Measurements from ENCODE around the gene NCSTN.

The NCSTN gene

DNA sequence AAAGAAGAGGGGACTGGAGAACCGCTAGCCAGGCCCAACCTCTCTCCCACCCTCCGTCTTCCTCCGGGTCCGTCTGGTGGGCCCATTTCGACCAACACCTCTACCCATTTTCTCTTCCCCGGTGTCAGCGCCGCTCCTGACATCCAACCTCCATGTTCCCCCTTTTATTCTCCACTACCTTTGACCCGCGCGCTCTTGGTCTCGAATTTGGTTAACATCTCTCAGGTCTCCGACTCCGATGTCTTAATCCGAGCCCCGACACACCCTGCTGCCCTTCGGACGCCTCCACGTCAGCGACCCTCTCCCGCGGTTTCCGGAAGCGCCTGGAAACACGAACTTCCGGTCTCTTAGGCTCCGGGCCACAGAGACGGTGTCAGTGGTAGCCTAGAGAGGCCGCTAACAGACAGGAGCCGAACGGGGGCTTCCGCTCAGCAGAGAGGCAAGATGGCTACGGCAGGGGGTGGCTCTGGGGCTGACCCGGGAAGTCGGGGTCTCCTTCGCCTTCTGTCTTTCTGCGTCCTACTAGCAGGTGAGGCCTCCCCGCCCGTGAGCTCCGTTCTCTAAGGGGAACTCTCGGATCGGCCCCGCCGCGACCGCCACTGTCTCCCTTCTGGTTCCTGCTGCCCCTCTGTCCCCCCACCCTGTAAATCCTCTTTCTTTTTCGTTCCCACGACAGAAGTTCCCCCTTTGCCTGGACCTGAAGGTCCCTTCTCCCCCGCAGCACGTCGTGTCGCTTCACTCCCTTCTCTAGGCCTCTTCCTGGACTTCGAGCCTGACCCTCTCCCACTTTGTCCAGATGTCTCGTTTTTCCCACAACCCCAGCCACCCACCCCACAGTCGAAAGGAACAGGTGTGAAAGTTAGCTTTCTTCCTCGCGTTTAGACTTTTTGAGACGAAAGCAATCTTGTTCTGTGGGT, at the start of gene NCSTN, which contains the start of gene COPA:
Gene NCSTN (plus strand): TSS at position 431 of the 917 bp plus-strand sequence. CDS start 14 bp downstream, at position 445.
Gene COPA (minus strand): TSS at position 298 of the 917 bp plus-strand sequence. CDS start 80 bp downstream, at position 218.
- DNase-seq, result peak; percentile 92 to 94

DNA sequence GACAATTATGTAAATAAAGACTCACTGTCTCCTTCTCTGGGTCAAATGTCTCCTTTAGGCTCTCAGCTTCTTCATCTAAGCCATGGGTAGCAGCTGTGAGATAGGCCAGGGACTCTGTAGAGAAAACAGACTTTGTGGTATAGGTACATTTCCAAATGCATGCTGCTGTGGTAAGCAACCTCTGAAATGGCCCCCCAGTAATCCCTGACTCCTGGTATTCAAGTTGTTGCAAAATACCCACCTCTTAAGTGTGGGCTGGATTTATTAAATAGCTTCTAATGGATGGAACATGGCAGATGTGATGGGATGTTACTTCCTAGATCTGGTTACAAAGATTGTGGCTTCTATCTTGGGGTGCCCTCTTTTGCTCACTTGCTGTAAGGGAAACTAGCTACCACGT, 47.1 kb upstream of the NCSTN start:
- DNase-seq, result no peak

DNA sequence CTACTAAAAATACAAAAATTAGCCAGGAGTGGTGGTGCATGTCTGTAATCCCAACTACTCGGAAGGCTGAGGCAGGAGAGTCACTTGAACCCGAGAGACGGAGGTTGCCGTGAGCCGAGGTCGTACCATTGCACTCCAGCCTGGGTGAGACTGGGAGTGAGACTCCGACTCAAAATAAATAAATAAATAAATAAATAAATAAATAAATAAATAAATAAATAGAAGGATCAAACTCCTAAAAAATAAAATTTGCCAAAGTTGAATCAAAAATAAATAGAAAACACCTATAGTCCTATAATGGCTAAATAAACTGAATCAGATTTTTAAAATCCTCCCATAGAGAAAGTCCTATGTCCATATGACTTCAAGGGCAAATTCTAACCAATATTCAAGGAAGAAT, 43.0 kb upstream of the NCSTN start:
- DNase-seq, result no peak

DNA sequence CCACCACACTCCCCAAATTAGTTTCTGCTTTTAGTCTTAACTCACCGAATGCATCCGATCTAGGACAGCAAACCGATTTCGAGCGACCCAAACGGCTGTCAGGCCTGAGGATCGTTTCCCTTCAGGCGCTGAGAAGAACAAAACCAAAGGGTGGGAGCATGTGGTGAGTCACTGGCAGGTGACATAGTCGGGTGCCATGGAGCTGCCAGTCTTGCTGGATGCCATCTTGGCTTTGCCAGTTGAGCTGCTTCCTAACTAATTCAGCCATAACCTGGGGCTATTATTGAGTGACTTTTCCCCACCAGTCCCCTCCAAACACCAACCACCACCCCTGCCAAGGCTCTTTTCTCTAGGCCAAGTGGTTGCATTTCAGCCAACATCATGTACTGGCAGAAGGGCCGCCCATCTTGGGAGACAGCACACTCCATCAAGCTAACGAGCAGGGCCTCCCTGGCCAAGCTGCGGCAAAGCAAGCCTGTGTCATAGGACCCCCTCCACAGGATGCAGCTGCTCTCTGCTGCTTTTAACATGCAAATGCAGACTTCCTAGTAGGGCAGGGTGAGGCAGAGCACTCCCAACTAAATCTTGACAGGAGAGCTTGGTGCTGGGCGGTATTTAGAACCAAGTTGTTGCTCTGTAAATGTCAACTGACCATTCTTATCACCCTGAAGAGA, 35.9 kb upstream of the NCSTN start:
- no peak for DNase-seq

DNA sequence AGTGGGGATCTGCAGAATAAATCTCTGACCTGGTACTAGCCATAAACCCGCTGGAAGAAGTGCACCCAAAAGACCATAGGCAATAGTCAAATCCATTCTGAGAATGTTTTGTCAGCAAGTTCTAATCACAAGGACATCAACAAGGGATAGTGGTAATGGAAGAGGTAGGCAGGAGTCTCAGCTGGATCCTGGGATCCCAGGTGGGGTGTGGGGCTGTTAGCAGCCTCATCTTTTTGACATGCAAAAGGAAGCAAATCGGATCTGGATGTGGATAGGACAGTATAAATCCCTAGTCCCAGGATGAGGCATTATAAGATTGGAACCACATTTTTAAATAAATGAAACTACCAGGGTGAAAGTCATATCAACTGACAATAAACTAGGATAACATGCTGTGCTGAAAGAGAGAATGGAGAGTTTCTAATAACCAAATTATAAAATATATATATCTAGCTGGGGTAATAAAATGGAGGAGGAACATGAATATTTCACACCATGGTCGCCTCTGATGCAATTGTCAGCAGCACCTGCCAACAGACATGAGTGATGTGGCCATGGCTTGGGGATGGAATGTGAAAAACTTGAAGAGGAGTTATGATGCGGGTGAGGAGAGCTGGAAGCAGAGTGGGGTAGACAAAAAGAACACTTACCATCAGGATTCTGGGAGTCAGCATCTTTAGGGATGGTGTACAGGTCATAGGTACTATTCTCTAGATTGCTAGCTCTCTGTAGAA, 34.6 kb upstream of the NCSTN start:
- no peak for DNase-seq

DNA sequence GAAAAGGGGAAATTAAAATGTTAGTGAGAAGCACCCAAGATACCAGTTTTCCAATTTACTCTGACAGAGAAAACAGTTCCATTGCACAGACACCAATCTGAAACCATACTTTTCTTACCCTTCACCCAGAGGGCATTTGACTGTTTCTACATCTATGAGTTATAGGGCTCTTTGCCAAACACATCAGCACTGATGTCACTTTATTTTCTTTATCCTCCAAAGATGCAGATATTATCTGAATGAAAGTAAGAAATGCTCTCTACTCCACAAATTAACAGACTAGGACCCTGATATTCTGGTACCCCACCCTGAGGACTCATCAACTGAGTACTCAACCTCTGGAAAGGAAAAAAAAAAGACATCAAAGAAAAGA, 34.0 kb upstream of the NCSTN start:
- DNase-seq, result no peak

DNA sequence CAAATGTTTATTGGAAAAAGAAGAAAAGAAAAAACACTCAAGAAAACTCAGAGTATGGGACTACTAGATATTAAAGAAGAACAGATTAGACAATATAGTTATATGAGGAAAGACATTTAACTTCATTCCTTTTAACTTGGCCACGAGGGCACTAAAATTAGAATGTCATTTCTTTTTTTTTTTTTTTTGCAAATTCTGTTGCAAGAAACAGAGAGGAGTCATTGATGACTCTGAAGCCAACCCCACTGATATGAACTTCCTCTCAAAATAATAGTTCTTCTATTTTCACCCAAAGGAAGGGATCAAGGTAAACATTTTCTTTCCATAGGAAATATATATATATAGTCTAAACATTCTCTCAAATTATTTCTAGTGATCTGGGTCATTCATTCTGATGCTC, 33.6 kb upstream of the NCSTN start:
- DNase-seq, result no peak

DNA sequence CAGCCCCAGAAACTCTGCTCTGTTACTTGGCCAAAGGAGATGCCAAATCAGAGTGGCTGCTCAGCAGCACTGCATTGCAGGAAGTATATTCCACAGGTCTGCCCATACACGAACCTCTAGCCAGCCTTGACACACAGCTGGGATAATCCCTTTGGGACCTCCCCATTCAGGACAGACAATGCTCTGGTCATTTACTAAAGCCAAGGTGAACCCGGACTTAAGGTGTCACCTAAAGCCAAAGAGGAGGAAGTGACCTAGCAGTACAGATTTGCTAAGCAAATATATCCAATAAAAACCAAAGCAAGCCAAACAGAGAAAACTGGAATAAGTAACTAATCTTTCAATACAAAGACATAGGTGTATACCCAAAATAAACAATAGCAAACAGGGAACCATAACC, 27.8 kb upstream of the NCSTN start:
- no peak for DNase-seq

DNA sequence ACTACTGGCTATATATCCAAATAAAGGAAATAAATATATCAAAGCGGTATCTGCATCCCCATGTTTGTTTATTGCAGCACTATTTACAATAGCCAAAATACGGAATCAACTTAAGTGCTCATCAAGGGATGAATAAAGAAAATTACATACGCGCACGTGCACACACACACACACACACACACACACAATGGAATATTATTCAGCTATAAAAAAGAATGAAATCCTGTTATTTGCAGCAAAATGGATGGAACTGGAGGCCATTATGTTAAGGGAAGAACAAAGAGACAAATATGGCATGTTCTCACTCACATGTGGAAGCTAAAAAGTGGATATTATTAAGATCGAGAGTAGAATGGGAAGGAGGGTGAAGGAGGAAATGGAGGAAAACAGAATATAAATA, 20.4 kb upstream of the NCSTN start:
- DNase-seq, result no peak

DNA sequence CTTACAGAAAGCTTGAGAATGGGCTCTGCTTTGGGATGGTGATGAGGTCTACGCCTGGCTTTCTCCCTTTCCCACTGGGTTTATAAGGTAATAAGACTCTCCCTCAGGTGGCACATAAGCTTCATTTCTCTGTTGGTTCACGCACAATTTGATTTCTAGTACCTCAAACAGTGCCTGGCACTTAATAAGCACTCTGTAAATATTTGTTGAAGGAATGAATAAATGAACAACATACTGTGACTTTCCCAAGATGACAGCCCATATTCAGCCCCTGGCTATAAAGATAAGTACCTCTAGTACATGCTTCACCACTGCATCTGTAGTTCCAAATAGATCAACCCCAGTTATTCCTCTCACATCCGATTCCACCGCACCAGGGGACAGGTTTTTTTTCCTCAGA, 17.9 kb upstream of the NCSTN start:
- DNase-seq, result no peak

DNA sequence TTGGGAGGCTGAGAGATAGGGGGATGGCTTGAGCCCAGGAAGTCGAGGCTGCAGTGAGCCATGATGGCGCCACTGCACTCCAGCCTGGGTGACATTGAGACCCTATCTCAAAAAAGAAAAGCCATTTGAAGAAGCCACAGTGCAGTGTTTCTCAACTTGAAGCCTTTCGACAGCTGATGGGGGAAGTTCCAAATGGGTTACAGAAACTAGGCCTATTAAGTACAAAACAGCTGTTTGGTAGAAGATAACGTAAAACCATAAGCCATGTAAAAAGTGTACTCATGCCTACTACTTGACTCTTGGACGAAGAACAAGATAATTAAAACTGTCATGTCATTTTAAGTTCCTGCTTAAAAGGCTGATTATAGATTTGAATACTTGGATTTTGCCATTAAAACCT, 16.8 kb upstream of the NCSTN start:
- DNase-seq, result no peak

DNA sequence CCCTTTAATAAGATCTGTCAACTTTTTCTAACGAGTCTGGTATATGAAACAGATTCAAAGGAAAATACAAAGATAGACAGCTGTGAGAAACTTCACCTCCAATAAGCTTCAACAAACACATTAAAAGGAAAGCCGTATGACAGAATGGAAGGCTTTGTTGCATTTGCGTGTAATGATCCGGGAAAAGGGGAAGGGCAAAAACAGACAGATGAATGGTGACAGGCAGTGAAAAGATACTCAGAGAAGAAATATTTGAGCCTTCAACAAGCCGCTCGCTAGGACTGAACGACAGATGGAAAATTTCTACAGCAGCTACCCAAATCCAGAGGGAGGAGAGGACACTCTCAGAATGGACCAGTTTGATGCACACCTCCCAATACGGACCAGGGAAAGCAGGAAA, 15.0 kb upstream of the NCSTN start:
- DNase-seq, result no peak

DNA sequence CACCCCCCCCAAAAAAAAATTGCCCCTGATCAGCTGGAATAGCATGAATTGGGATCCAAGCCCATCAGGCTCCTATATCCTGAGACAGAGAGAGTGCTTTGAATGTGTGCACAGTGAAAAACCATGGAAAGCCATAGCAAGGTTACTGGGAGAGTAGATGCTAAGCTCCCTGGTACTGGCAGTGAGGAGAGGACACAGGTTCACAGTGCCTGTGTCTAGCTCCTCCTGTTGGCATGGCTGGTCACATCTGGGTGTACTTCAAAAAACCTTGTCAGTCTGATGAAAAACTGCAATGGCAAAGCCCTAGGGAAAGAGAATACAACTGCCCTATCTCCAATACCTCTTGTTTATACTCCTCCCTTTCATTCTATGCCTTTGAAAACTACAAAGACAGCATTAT, 13.1 kb upstream of the NCSTN start:
- DNase-seq, result peak in 1 of 2 experiments; percentile 6

DNA sequence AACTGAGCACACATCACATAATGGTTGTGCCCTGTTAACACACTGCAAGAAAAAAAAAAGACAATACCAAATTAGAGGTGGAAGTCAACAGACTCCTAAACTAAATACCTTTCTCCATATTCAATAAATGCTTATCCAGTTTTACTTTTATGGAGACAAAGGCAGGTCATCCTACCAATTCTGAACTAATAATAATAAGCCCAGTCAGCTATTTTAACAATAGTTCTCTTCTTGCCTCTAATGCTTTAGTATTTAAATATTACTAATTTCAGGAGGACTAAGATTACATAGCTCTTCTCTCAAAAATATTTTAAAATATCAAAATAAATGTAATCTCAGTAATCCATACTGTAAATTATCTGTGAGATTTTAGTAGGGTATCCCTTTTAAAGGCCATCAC, 10.7 kb upstream of the NCSTN start:
- no peak for DNase-seq

DNA sequence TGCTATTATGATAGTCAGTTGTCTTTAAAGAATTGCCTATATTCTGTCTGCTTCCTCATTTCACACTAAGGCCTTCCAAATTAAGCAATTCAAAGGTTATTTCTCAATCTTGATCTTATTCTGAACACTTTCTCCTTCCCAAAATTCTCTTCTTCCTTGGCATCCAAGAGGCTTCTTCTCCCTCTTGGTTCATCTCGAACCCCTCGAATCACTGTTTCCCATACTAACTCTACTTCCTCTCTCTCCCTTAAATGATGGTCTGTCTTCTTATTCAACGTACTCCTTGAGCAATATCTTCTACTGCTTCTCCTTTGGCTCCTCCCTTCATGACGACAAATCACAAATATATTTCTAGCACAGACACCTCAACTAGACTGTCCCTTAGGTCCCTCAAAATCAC, 4.6 kb upstream of the NCSTN start:
- peak in 1 of 2 experiments; percentile 10 for DNase-seq

DNA sequence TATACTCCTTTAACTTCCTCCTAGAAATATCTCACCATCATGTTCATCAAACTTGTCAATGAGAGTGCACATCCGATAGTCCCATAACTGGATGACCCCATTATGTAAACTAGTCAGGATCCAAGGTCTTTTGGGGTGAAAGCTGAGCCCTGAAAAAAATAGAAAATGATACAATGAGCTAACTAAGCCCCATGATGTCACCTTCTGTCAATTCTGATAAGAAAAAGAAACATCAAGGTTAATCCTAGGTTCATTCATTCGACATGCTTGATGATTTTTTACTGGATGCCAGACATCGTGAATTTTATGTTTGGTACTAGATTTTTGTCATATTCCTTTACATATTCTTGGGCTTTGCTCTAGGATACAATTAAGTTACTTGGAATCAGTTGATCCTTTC, 3.0 kb upstream of the NCSTN start:
- no peak for DNase-seq

DNA sequence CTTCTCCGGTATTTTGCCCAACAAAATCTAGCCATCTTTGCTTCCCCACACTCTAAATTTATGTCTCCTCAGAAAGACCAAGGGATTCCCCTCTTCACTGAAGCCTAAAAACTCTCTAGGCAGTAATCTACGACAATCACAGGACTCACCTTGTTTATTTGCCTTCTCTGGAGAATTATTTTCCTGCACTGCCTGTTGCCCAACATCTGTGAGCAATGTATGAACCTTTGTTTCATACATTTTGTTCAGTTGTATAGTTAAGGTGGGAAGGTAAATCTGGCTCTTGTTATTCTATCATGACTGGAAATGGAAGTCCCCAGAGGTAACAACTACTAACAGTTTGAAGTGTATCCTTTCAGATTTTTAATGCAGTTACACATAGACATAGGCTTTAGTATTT, 2.3 kb upstream of the NCSTN start:
- no peak for DNase-seq

DNA sequence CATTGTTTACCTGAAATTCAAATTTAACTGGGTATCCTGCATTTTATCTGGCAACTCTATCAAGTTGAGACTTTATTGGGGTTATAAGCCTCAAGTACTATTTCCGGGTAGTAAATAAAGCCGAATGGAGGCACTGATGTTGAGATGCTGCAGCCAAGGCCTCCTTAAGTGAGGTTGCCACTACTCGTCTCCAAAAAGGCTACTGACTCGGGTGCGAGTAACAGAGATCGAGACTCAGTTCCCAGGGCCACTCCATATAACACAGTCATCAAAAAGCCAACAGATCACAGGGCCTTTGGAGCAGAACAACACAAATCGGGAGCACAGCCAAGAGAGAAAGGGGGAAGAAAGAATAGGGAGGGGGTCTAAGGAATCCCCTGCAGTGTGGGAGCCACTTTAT, 657 bp upstream of the NCSTN start:
- no peak for DNase-seq

DNA sequence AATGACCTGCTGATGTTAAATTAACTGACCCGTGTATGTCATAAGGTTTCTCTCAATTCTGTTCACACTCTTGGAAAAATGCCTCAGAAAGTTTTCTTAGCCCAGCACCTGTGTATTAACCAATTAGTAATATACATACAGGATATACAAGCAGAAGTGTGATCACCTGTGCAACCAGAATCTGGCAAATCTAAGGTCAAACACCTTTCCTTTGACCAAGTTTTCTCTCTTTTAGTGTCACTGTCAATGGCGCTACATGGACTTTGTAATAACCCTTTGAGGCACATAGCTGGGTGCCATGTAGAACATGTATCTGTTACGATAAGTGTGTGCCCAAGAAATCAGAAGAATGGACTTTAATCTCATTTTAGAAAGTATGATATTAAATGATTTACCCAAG, 1.1 kb downstream of the NCSTN start:
- DNase-seq, result no peak

DNA sequence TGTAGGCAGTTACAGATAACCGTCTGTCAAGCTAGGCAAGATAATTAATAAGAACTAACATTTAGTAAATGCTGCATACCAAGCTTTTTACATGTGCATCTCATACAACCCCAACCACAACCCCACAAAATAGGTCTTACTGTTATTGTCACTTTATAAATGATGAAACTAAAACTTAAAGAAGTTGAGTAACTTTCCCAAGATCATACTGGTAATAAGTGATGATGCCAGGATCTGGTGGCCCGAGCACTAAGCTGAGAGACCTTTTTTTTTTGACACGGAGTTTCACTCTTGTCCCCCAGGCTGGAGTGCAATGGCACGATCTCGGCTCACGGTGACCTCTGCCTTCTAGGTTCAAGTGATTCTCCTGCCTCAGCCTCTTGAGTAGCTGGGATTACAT, 1.8 kb downstream of the NCSTN start:
- no peak for DNase-seq

DNA sequence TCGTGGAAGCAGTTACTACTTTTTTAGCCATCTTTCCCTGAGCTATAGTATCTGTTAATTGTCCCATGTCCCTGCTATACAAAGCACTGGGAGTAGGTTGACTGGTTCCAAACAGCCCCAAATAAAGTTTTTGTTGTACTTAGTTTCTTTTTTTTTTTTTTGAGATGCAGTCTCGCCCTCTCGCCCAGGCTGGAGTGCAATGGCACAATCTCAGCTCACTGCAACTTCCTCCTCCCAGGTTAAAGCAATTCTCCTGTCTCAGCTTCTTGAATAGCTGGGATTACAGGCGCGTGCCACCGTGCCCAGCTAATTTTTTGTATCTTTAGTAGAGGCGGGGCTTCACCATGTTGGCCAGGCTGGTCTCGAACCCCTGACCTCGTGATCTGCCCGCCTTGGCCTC, 3.3 kb downstream of the NCSTN start:
- DNase-seq, result no peak

DNA sequence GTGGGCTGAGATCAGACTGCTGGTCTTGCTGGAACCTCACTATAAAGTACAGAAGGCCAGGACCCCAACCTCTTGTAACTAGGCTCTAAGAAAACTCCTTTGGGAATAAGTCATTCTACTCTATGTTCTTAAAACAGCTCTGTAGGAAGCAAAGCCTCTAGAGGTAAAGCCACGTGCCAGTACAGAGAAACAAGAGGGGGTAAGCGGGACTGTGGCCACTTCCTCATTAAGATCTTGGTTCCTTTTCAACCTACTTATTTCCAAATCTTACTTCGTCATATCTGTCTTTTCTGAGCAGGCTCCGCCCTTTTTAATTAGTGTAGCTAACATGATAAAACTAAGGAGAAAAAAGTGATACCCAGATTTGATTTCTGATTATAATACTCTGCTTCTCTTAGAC, 3.8 kb downstream of the NCSTN start:
- DNase-seq, result peak; percentile 64 to 75

DNA sequence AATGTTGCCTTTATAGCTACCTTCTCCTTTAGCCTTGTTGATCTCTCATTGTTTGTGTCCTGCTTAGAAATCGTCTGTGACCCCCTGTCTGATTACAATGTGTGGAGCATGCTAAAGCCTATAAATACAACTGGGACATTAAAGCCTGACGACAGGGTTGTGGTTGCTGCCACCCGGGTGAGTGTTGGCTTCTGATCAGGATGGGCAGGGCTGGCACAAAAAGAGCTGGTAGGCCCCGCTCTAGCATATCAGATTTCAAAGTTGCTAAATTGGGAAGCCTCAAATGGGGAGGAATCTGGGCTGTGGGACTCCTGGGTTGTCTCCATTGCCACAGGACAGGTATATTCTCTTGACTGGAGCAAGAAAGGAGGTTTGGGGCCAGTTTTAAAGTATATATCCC, 8.4 kb downstream of the NCSTN start:
- no peak for DNase-seq

DNA sequence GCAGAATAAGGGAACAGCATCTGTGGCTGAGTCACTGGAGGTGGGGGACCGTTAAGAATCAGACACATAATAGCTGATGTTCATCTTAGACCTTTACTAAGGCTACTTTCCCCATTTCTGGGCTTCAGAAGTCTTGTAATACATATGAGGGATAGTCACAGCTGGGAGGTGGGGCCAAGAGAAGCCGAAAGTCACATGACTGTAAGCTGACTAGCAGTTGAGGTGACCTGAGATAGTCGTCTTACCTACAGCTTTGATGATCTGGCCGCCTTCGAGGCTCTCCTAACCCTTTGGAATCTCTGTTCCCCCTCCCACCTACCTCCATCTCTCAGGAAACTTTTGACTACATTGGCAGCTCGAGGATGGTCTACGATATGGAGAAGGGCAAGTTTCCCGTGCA, 9.4 kb downstream of the NCSTN start:
- DNase-seq, result no peak

Data from Kasumi-1 (cell line).